KMS-11 (cell line): Measurements from ENCODE around the gene TESMIN.

ENCODE experiments used
- H2AFZ ChIP-seq: fragments of 200-600 bp; sonication (generic); 2 replicates; pipeline ENCODE4 v1.6.1; 2016; ENCODE audit warnings: antibody characterized with exemption, mixed run types, low read depth
- H3K27ac ChIP-seq: fragments of 200-600 bp; sonication (generic); 2 replicates; pipeline ENCODE4 v1.6.1; 2016; ENCODE audit warnings: mild to moderate bottlenecking, mixed run types
- H3K27me3 ChIP-seq: fragments of 200-600 bp; sonication (generic); 2 replicates; pipeline ENCODE4 v1.6.1; 2017; ENCODE audit warnings: mild to moderate bottlenecking, low read depth, mixed run types, moderate library complexity; ENCODE audit not compliant: insufficient read depth
- H3K36me3 ChIP-seq: fragments of 200-600 bp; sonication (generic); 2 replicates; pipeline ENCODE4 v1.6.1; 2017; ENCODE audit warnings: mild to moderate bottlenecking, mixed run types; ENCODE audit not compliant: insufficient read depth
- H3K4me1 ChIP-seq: fragments of 200-600 bp; sonication (generic); 2 replicates; pipeline ENCODE4 v1.6.1; 2016; ENCODE audit warnings: mild to moderate bottlenecking, low read depth, mixed run types; ENCODE audit not compliant: poor library complexity, severe bottlenecking
- H3K4me2 ChIP-seq: fragments of 200-600 bp; sonication (generic); 2 replicates; pipeline ENCODE4 v1.7.0; 2016; ENCODE audit warnings: mild to moderate bottlenecking, mixed run types
- H3K4me3 ChIP-seq: fragments of 200-600 bp; sonication (generic); IDR thresholded peaks from 2 replicates; pipeline ENCODE4 v1.6.1; 2017; ENCODE audit warnings: low read depth, low read length, mixed read lengths; ENCODE audit not compliant: insufficient read depth
- H3K79me2 ChIP-seq: fragments of 200-600 bp; sonication (generic); 2 replicates; pipeline ENCODE4 v1.6.1; 2016; ENCODE audit warnings: low read depth, mixed run types; ENCODE audit not compliant: insufficient read depth
- H3K9ac ChIP-seq: fragments of 200-600 bp; sonication (generic); 2 replicates; pipeline ENCODE4 v1.6.1; 2016; ENCODE audit warnings: mild to moderate bottlenecking, mixed run types
- H4K20me1 ChIP-seq: fragments of 200-600 bp; sonication (generic); 2 replicates; pipeline ENCODE4 v1.6.1; 2016; ENCODE audit warnings: mild to moderate bottlenecking, mixed run types; ENCODE audit not compliant: insufficient read depth
- CTCF ChIP-seq: fragments of 200-600 bp; sonication (generic); conservative IDR thresholded peaks from 2 replicates; pipeline ENCODE4 v1.6.1; 2017; ENCODE audit warnings: low read depth, mild to moderate bottlenecking, antibody characterized with exemption, low read length, moderate library complexity, mixed read lengths

Gene TESMIN

GRCh38 chr11:68749229-68750123 is 1.8 kb downstream of the TESMIN start:
- H3K4me1 ChIP-seq, result no peaks in the 10 kb centered on the region
- H3K4me2 ChIP-seq, result no peak overlapping the region
- H3K27me3 ChIP-seq, result no peaks in the 10 kb centered on the region
- no peak for TF ChIP-seq CTCF
- no peak overlapping the region for H3K4me3 ChIP-seq
- H3K27ac ChIP-seq, result no peak overlapping the region
- H3K79me2 ChIP-seq, result no peaks in the 10 kb centered on the region
- H3K9ac ChIP-seq, result no peak overlapping the region
- H4K20me1 ChIP-seq, result no peaks in the 10 kb centered on the region
- no peak overlapping the region for H2AFZ ChIP-seq
- no peaks in the 10 kb centered on the region for H3K36me3 ChIP-seq

GRCh38 chr11:68748061-68748460 is 3.3 kb downstream of the TESMIN start:
- no peaks in the 10 kb centered on the region for H3K36me3 ChIP-seq
- H3K9ac ChIP-seq, result no peak overlapping the region
- H4K20me1 ChIP-seq, result no peaks in the 10 kb centered on the region
- no peak overlapping the region for H3K4me3 ChIP-seq
- H3K4me2 ChIP-seq, result no peak overlapping the region
- H3K79me2 ChIP-seq, result no peaks in the 10 kb centered on the region
- no peak overlapping the region for H2AFZ ChIP-seq
- no peaks in the 10 kb centered on the region for H3K4me1 ChIP-seq
- TF ChIP-seq CTCF, result no peak
- no peaks in the 10 kb centered on the region for H3K27me3 ChIP-seq
- H3K27ac ChIP-seq, result no peak overlapping the region

DNA sequence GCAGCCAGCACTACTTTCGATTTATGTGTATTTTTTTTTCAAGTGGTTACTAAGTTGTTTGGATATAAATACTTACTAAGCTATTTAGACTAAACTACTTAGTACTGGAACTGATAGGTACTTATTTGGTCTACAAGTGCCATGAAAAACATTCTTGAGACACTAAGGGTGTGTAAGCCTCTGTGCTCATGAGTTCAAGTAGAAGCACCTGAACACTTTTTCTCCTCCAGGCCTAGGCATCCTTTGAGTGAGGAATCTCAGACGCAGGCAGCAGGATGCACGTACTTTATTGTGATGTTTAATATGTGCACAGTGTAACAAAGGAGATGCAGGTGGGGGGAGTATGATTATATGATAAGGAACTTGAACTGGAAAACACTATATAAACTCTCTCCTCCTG is 7.8 kb downstream of the TESMIN start:
- Histone ChIP-seq H3K4me3 (no peak overlapping the region), H3K4me1 (peaks cover 5% of the 10 kb centered on the region), H3K27ac (no peak overlapping the region), H2AFZ (no peak overlapping the region), H3K9ac (no peak overlapping the region), H3K4me2 (no peak overlapping the region), H3K36me3 (no peaks in the 10 kb centered on the region), H3K27me3 (no peaks in the 10 kb centered on the region), H3K79me2 (no peaks in the 10 kb centered on the region), H4K20me1 (no peaks in the 10 kb centered on the region)
- no peak for TF ChIP-seq CTCF

- H3K27ac ChIP-seq, result no peak overlapping the region
- H3K9ac ChIP-seq, result no peak overlapping the region
- peaks cover 5% of the 10 kb centered on the region for H3K4me1 ChIP-seq
- no peak for TF ChIP-seq CTCF
- H3K4me3 ChIP-seq, result no peak overlapping the region
- no peak overlapping the region for H2AFZ ChIP-seq
- H3K79me2 ChIP-seq, result no peaks in the 10 kb centered on the region
- H4K20me1 ChIP-seq, result no peaks in the 10 kb centered on the region
- no peak overlapping the region for H3K4me2 ChIP-seq
- no peaks in the 10 kb centered on the region for H3K27me3 ChIP-seq
- no peaks in the 10 kb centered on the region for H3K36me3 ChIP-seq
These were observed 9.9 kb downstream of the TESMIN start for GRCh38 chr11:68741463-68741862.
